ENCODE data around the gene PRPF40B. TPM values are rescaled to one million over a fixed set of nuclear protein-coding genes. Genes with fewer than 3 reads are reported as not detected.

The PRPF40B gene
- total and polyA plus RNA-seq, 2 of the 13 experiments (the other 11 are each of a cell fraction or from before 2014, with no cell fraction given), result 5.0 to 7.8 TPM

DNA sequence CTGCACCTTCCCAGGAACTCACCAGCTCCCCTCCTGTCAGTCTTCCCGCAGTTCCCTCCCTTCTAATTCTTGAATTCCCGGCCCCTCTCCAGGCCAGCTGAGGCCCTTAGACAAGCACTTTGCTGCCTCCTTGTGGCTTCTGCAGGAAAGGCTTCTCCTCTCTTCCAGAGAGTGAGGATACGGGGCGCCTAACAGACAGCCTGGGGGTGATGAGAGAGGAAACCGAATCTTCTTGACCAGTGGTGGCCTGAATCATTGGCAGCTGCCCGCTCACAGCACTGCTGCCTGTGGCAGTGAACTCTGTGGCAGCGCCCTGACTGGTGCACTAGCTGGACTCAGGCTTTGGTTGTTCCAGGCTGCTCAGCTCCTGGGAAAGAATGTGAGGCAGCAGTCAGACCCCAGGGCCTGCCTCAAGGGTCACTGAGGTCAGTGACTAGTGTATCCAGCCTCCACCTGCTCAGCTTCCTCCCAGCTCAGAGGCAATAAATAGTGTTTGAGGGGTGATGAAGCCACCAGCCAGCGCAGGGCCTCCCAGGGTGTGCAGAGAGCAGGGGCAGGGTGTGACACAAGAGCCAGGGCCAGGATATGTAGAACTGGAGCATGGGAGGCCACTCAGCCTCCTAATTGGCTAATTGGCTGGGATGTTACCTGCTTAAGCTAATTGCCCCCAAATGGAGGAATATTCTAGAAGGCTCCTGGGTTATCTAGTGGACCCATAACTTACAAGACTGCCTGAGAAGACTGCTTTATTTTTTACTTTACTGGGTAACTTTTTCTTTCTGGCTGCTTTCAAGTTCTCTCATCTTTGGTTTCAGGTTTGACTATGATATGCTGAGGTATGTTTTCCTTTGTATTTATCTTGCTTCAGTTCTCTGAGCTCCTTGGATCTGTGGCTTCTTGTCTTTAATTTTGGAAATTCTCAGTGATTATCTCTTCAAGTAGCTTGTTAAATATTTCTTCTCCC lies 42.5 kb upstream of the PRPF40B start:
- no TSS peak for BruUV-seq (replicated peaks)
- no peaks in the 10 kb centered on the region for H3K79me2 ChIP-seq (ENCODE audit: insufficient read depth, low read length)
- peak; percentile 97 for ATAC-seq
- CTCF ChIA-PET (ENCODE audit: low intra/inter-chr PET ratio, low total read pairs), result interaction anchor here (0.8 to 2.2 kb wide), 3 partner anchors 27 to 223 kb away, joined by 3 to 14 read pairs (median 4); no protein-coding TSS in a partner anchor
- FAIRE-seq, result peak; percentile 87
- peaks cover 25% of the 10 kb centered on the region for H3K4me1 ChIP-seq (ENCODE audit: insufficient read depth, low read length)
- WGBS (ENCODE audit: low lambda C conversion rate), result 32% methylated on average over 6 of the region's 8 CpGs
- in situ Hi-C loops (cut with HindIII; ENCODE audit: extremely low pct_ligation_motif_present, low pct_unique_long_range_greater_than_20kb) (no loop called here), intact Hi-C loops (cut with micrococcal nuclease; ENCODE audit: unreplicated experiment) (loop anchor here (1.0 kb wide), 2 partner anchors 28 to 224 kb away; no protein-coding TSS in a partner anchor)
- H3K4me2 ChIP-seq (ENCODE audit: low read depth, low read length), result peak overlapping the region; percentile 23; the same call in 1 of the 2 replicates
- no peak overlapping the region for H3K9ac ChIP-seq (ENCODE audit: insufficient read depth, low read depth, low read length)
- peaks cover 6 to 13% of the 10 kb centered on the region in 2 experiments; a peak in 4 of 5 replicates for H3K36me3 ChIP-seq (replicated peaks in 1 of 2; ENCODE audit: control insufficient read depth in 1 of 2, insufficient read depth in 2 of 2, low read length in 2 of 2)
- H4K20me1 ChIP-seq (ENCODE audit: insufficient read depth, low read length), result no peaks in the 10 kb centered on the region
- DNase-seq (ENCODE audit: low spot score), result peak; percentile 83
- no peaks in the 10 kb centered on the region for H3K9me3 ChIP-seq (ENCODE audit: low read length)
- H3K27ac ChIP-seq (ENCODE audit: extremely low read length, insufficient read depth, low read length), result no peak overlapping the region
- POLR2A ChIA-PET, result interaction anchor here (1.2 to 2.0 kb wide), 6 partner anchors 10 to 258 kb away, joined by 3 to 4 read pairs (median 4); partner anchors contain the start of genes MCRS1 and TROAP
- H3K27me3 ChIP-seq (ENCODE audit: control insufficient read depth in 1 of 2, insufficient read depth in 2 of 2, low read length in 2 of 2), result no peaks in the 10 kb centered on the region
- H3K4me3 ChIP-seq (replicated peaks in 1 of 3; ENCODE audit: insufficient read depth in 1 of 3, low read depth in 2 of 3, low read length in 3 of 3), result no peak overlapping the region
- no peak overlapping the region for H2AFZ ChIP-seq (ENCODE audit: low read length)
- TF ChIP-seq, protein P1, sequence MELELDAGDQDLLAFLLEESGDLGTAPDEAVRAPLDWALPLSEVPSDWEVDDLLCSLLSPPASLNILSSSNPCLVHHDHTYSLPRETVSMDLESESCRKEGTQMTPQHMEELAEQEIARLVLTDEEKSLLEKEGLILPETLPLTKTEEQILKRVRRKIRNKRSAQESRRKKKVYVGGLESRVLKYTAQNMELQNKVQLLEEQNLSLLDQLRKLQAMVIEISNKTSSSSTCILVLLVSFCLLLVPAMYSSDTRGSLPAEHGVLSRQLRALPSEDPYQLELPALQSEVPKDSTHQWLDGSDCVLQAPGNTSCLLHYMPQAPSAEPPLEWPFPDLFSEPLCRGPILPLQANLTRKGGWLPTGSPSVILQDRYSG (CRISPR knock-in tag; IDR thresholded peaks at IDR 0.05), result no peak
- TF ChIP-seq YEATS4 (CRISPR knock-in tag; IDR thresholded peaks at IDR 0.05; ENCODE audit: borderline replicate concordance) (no peak), KAT2B (IDR thresholded peaks at IDR 0.05; ENCODE audit: borderline replicate concordance, low read depth, low read length) (no peak), BHLHE40 (IDR thresholded peaks at IDR 0.05; ENCODE audit: low read length) (no peak), ZNF670 (CRISPR knock-in tag; IDR thresholded peaks at IDR 0.05; ENCODE audit: borderline replicate concordance) (peak; percentile 64; the same call in 1 of the 2 replicates), ZSCAN9 (CRISPR knock-in tag; IDR thresholded peaks at IDR 0.05; ENCODE audit: borderline replicate concordance) (no peak), SRY (CRISPR knock-in tag; IDR thresholded peaks at IDR 0.05) (no peak), TEAD2 (CRISPR knock-in tag; IDR thresholded peaks at IDR 0.05) (no peak), ZNF510 (CRISPR knock-in tag; IDR thresholded peaks at IDR 0.05; ENCODE audit: low read depth) (no peak), SMC3 (IDR thresholded peaks at IDR 0.05; ENCODE audit: low read length) (peak; percentile 81)
- TF ChIP-seq, protein P2, sequence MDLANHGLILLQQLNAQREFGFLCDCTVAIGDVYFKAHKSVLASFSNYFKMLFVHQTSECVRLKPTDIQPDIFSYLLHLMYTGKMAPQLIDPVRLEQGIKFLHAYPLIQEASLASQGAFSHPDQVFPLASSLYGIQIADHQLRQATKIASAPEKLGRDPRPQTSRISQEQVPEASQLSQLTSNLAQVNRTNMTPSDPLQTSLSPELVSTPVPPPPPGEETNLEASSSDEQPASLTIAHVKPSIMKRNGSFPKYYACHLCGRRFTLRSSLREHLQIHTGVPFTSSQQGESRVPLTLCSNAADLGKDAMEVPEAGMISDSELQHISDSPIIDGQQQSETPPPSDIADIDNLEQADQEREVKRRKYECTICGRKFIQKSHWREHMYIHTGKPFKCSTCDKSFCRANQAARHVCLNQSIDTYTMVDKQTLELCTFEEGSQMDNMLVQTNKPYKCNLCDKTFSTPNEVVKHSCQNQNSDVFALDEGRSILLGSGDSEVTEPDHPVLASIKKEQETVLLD (CRISPR knock-in tag; IDR thresholded peaks at IDR 0.05; ENCODE audit: low read depth), result no peak
- TF ChIP-seq, protein P3, sequence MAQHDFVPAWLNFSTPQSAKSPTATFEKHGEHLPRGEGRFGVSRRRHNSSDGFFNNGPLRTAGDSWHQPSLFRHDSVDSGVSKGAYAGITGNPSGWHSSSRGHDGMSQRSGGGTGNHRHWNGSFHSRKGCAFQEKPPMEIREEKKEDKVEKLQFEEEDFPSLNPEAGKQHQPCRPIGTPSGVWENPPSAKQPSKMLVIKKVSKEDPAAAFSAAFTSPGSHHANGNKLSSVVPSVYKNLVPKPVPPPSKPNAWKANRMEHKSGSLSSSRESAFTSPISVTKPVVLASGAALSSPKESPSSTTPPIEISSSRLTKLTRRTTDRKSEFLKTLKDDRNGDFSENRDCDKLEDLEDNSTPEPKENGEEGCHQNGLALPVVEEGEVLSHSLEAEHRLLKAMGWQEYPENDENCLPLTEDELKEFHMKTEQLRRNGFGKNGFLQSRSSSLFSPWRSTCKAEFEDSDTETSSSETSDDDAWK (CRISPR knock-in tag; IDR thresholded peaks at IDR 0.05), result no peak
- TF ChIP-seq, protein P4, sequence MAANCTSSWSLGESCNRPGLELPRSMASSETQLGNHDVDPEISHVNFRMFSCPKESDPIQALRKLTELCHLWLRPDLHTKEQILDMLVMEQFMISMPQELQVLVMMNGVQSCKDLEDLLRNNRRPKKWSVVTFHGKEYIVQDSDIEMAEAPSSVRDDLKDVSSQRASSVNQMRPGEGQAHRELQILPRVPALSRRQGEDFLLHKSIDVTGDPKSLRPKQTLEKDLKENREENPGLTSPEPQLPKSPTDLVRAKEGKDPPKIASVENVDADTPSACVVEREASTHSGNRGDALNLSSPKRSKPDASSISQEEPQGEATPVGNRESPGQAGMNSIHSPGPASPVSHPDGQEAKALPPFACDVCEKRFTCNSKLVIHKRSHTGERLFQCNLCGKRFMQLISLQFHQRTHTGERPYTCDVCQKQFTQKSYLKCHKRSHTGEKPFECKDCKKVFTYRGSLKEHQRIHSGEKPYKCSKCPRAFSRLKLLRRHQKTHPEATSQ (CRISPR knock-in tag; IDR thresholded peaks at IDR 0.05; ENCODE audit: borderline replicate concordance), result no peak
- TF ChIP-seq, protein P5, sequence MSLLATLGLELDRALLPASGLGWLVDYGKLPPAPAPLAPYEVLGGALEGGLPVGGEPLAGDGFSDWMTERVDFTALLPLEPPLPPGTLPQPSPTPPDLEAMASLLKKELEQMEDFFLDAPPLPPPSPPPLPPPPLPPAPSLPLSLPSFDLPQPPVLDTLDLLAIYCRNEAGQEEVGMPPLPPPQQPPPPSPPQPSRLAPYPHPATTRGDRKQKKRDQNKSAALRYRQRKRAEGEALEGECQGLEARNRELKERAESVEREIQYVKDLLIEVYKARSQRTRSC (CRISPR knock-in tag; IDR thresholded peaks at IDR 0.05; ENCODE audit: low read depth), result no peak

All from HepG2 (cell line).